Neural progenitor cell (in vitro differentiated cells): Measurements from ENCODE around the gene MYO1E. TPM values are rescaled to one million over a fixed set of nuclear protein-coding genes. Genes with fewer than 3 reads are reported as not detected.
"Not testable (repeated sequence)": the region's sequence is repeated elsewhere in the genome, so short reads cannot be mapped to it uniquely, and the experiment has no call there.

ENCODE experiments used
- DNase-seq: peaks from one replicate; pipeline ENCODE4 v3.0.0-alpha.2; 2016; ENCODE audit warnings: low spot score
- H2AFZ ChIP-seq: fragments of 200-600 bp; sonication (generic); replicated peaks from 2 replicates; pipeline ENCODE4 v1.6.1; 2016; ENCODE audit warnings: antibody characterized with exemption
- H3F3A ChIP-seq: fragments of 200-600 bp; sonication (generic); 2 replicates; pipeline ENCODE4 v1.6.1; 2016; ENCODE audit warnings: antibody characterized with exemption, low read depth
- H3K27ac ChIP-seq: fragments of 200-600 bp; sonication (generic); 2 replicates; pipeline ENCODE4 v1.5.1; 2016; ENCODE audit warnings: mild to moderate bottlenecking
- H3K27me3 ChIP-seq: fragments of 200-600 bp; sonication (generic); 2 replicates; pipeline ENCODE4 v1.6.1; 2016; ENCODE audit warnings: mild to moderate bottlenecking, moderate library complexity
- H3K36me3 ChIP-seq: fragments of 200-600 bp; sonication (generic); 2 replicates; pipeline ENCODE4 v1.5.1; 2016
- H3K4me1 ChIP-seq: fragments of 200-600 bp; sonication (generic); 2 replicates; pipeline ENCODE4 v1.6.1; 2016; ENCODE audit warnings: mixed run types
- H3K4me2 ChIP-seq: fragments of 200-600 bp; sonication (generic); 2 replicates; pipeline ENCODE4 v1.6.1; 2016
- H3K4me3 ChIP-seq: fragments of 200-600 bp; sonication (generic); 2 replicates; pipeline ENCODE4 v1.5.1; 2016
- H3K79me2 ChIP-seq: fragments of 200-600 bp; sonication (generic); 2 replicates; pipeline ENCODE4 v1.6.1; 2016; ENCODE audit warnings: low read depth
- H3K9ac ChIP-seq: fragments of 200-600 bp; sonication (generic); 2 replicates; pipeline ENCODE4 v1.6.1; 2016
- H3K9me3 ChIP-seq: fragments of 200-600 bp; sonication (generic); 2 replicates; pipeline ENCODE4 v1.5.1; 2016; ENCODE audit warnings: low read depth
- H4K20me1 ChIP-seq: fragments of 200-600 bp; sonication (generic); 2 replicates; pipeline ENCODE4 v1.6.1; 2016; ENCODE audit warnings: low read depth
- H3K27ac Mint-ChIP-seq: 3 replicates; pipeline ENCODE4 v1.8.0; 2021; ENCODE audit warnings: mixed read lengths
- H3K27me3 Mint-ChIP-seq: 2 replicates; pipeline ENCODE4 v1.8.0; 2022; ENCODE audit warnings: low read depth, mild to moderate bottlenecking, inconsistent platforms, moderate library complexity, mixed read lengths; ENCODE audit not compliant: insufficient read depth
- H3K36me3 Mint-ChIP-seq: 3 replicates; pipeline ENCODE4 v1.8.0; 2021; ENCODE audit warnings: mixed read lengths
- H3K4me1 Mint-ChIP-seq: 3 replicates; pipeline ENCODE4 v1.8.0; 2021; ENCODE audit warnings: mixed read lengths
- H3K4me3 Mint-ChIP-seq: 3 replicates; pipeline ENCODE4 v1.8.0; 2021; ENCODE audit warnings: mild to moderate bottlenecking, moderate library complexity, mixed read lengths
- H3K9me3 Mint-ChIP-seq: 3 replicates; pipeline ENCODE4 v1.8.0; 2020; ENCODE audit warnings: mixed read lengths
- EZH2 ChIP-seq: fragments of 200-600 bp; sonication (generic); IDR thresholded peaks from 2 replicates; pipeline ENCODE4 v1.6.1; 2017; ENCODE audit warnings: antibody characterized with exemption, mild to moderate bottlenecking, moderate library complexity
- EZH2phosphoT487 ChIP-seq: fragments of 200-600 bp; sonication (generic); IDR thresholded peaks from 2 replicates; pipeline ENCODE4 v1.6.1; 2017; ENCODE audit warnings: antibody characterized with exemption
- total RNA-seq: library from RNA; depleted of rRNA; stranded (reverse); fragments of >200 nt; gene quantifications from 2 replicates; pipeline ENCODE4 v1.2.3, GENCODE V29; 2015; ENCODE audit warnings: low replicate concordance
- TF ChIP-seq, protein P1 (sequence below): fragments of 200-600 bp; sonication (generic); IDR thresholded peaks from 2 replicates; pipeline ENCODE4 v1.5.1; 2017; ENCODE audit warnings: antibody characterized with exemption, mild to moderate bottlenecking

MYO1E gene
- total RNA-seq, 1 donor from 2014 or later: 49.7 TPM

GRCh38 chr15:59282515-59283337 is 89.9 kb downstream of the MYO1E start:
- Mint-ChIP-seq H3K27ac (no peak overlapping the region), H3K4me3 (no peak overlapping the region), H3K4me1 (peaks cover 9% of the 10 kb centered on the region), H3K27me3 (peaks cover 5% of the 10 kb centered on the region), H3K9me3 (no peaks in the 10 kb centered on the region), H3K36me3 (no peaks in the 10 kb centered on the region)
- no peak overlapping the region for H3K4me2 ChIP-seq
- H3K9me3 ChIP-seq: no peaks in the 10 kb centered on the region
- H3K79me2 ChIP-seq: no peaks in the 10 kb centered on the region
- no peaks in the 10 kb centered on the region for H3F3A ChIP-seq
- no peak overlapping the region for H2AFZ ChIP-seq
- H3K36me3 ChIP-seq: no peaks in the 10 kb centered on the region
- H3K4me3 ChIP-seq: no peak overlapping the region
- no peaks in the 10 kb centered on the region for H4K20me1 ChIP-seq
- DNase-seq: peak; percentile 18
- H3K27me3 ChIP-seq: no peaks in the 10 kb centered on the region
- no peak overlapping the region for H3K27ac ChIP-seq
- TF ChIP-seq, protein P1, sequence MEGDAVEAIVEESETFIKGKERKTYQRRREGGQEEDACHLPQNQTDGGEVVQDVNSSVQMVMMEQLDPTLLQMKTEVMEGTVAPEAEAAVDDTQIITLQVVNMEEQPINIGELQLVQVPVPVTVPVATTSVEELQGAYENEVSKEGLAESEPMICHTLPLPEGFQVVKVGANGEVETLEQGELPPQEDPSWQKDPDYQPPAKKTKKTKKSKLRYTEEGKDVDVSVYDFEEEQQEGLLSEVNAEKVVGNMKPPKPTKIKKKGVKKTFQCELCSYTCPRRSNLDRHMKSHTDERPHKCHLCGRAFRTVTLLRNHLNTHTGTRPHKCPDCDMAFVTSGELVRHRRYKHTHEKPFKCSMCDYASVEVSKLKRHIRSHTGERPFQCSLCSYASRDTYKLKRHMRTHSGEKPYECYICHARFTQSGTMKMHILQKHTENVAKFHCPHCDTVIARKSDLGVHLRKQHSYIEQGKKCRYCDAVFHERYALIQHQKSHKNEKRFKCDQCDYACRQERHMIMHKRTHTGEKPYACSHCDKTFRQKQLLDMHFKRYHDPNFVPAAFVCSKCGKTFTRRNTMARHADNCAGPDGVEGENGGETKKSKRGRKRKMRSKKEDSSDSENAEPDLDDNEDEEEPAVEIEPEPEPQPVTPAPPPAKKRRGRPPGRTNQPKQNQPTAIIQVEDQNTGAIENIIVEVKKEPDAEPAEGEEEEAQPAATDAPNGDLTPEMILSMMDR: no peak
- TF ChIP-seq EZH2phosphoT487 (no peak), EZH2 (no peak)
- no peaks in the 10 kb centered on the region for H3K4me1 ChIP-seq
- H3K9ac ChIP-seq: no peak overlapping the region

DNA sequence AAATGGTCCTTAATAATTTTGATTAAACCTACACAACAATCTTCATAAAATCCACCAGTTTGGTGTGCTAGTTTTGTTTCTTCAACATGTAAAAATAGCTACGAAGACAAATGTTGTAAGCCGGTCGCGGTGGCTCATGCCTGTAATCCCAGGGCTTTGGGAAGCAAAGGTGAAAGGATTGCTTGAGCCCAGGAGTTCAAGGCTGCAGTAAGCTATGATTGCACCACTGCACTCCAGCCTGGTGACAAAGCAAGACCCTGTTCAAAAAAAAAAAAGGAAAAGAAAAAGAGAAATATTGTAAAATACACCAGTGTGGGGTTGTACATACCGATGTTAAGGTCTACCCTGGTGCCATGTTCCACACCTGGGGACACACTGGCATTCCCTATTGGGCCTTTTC is 91.0 kb downstream of the MYO1E start:
- H3K27me3 ChIP-seq: no peaks in the 10 kb centered on the region
- Mint-ChIP-seq H3K4me3 (no peak overlapping the region), H3K9me3 (no peaks in the 10 kb centered on the region), H3K36me3 (no peaks in the 10 kb centered on the region), H3K27ac (no peak overlapping the region), H3K27me3 (peaks cover 5% of the 10 kb centered on the region), H3K4me1 (peaks cover 9% of the 10 kb centered on the region)
- H3K27ac ChIP-seq: no peak overlapping the region
- H3K9me3 ChIP-seq: no peaks in the 10 kb centered on the region
- H3K9ac ChIP-seq: no peak overlapping the region
- H4K20me1 ChIP-seq: no peaks in the 10 kb centered on the region
- TF ChIP-seq EZH2 (no peak), EZH2phosphoT487 (no peak)
- TF ChIP-seq, protein P1: no peak
- no peaks in the 10 kb centered on the region for H3F3A ChIP-seq
- H3K4me2 ChIP-seq: no peak overlapping the region
- no peaks in the 10 kb centered on the region for H3K4me1 ChIP-seq
- no peaks in the 10 kb centered on the region for H3K79me2 ChIP-seq
- H2AFZ ChIP-seq: no peak overlapping the region
- DNase-seq: no peak
- H3K36me3 ChIP-seq: no peaks in the 10 kb centered on the region
- H3K4me3 ChIP-seq: no peak overlapping the region

- no peak overlapping the region for H3K27ac Mint-ChIP-seq
- TF ChIP-seq, protein P1: no peak
- no peak for TF ChIP-seq EZH2phosphoT487
- no peak for TF ChIP-seq EZH2
- H3K9me3 Mint-ChIP-seq: no peaks in the 10 kb centered on the region
- H3K36me3 Mint-ChIP-seq: no peaks in the 10 kb centered on the region
- Histone ChIP-seq H3K9me3 (no peaks in the 10 kb centered on the region), H3K36me3 (no peaks in the 10 kb centered on the region), H3K4me2 (no peak overlapping the region), H4K20me1 (no peaks in the 10 kb centered on the region), H3K27me3 (no peaks in the 10 kb centered on the region), H3K27ac (no peak overlapping the region), H3K4me1 (no peaks in the 10 kb centered on the region), H2AFZ (no peak overlapping the region), H3K79me2 (no peaks in the 10 kb centered on the region), H3K4me3 (no peak overlapping the region), H3F3A (no peaks in the 10 kb centered on the region), H3K9ac (no peak overlapping the region)
- DNase-seq: no peak
- H3K27me3 Mint-ChIP-seq: peaks cover 5% of the 10 kb centered on the region
- H3K4me1 Mint-ChIP-seq: peaks cover 9% of the 10 kb centered on the region
- H3K4me3 Mint-ChIP-seq: no peak overlapping the region
Observed at GRCh38 chr15:59280855-59281254, 91.8 kb downstream of the MYO1E start.

DNA sequence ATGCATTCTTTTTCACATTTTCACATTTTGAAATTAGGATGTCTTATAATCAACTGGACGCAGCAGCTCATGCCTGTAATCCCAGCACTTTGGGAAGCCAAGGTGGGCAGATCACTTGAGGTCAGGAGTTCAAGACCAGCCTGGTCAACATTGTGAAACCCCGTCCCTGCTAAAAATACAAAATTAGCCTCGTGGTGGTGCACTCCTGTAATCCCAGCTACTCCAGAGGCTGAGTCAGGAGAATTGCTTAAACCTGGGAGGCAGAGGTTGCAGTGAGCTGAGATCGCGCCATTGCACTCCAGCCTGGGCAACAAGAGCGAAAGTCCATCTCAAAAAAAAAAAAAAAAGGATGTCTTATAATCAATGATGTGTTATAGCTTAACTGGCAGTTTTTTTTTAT is 92.4 kb downstream of the MYO1E start:
- H3K9me3 ChIP-seq, DNase-seq, H3K4me3 Mint-ChIP-seq, H3K4me1 ChIP-seq, H3K36me3 Mint-ChIP-seq, H3K4me3 ChIP-seq, H3K9me3 Mint-ChIP-seq, H3K27ac Mint-ChIP-seq, H3K36me3 ChIP-seq, H3K79me2 ChIP-seq, H3K27ac ChIP-seq, H2AFZ ChIP-seq, H3F3A ChIP-seq, H3K9ac ChIP-seq, H4K20me1 ChIP-seq, H3K27me3 ChIP-seq, H3K4me1 Mint-ChIP-seq, H3K27me3 Mint-ChIP-seq, H3K4me2 ChIP-seq: not testable (repeated sequence)
